Esophagus squamous epithelium (tissue), 5 donors: ENCODE data around the gene SLC22A5. TPM values are rescaled to one million over a fixed set of nuclear protein-coding genes. Genes with fewer than 3 reads are reported as not detected.

Experiments
- DNase-seq: peaks from one replicate; lab custom pipeline; 2025; lab: John Stamatoyannopoulos, UW
- H3K27ac ChIP-seq, 4 donors: fragments of 200-600 bp; sonication (generic); one replicate each; pipeline ENCODE4 v1.5.1; 2016 to 2019; ENCODE audit warnings: mild to moderate bottlenecking in 1 of 4
- H3K27me3 ChIP-seq, 4 donors: fragments of 200-600 bp; sonication (generic); 1 replicate in 3 of 4; 2 replicates in 1 of 4; pipeline versions ENCODE4 v1.5.1 to v1.6.0; 2017 to 2021; ENCODE audit warnings: antibody characterized with exemption in 1 of 4
- H3K36me3 ChIP-seq, 3 donors: fragments of 200-600 bp; sonication (generic); one replicate each; pipeline ENCODE4 v1.5.1; 2016 to 2019
- H3K4me1 ChIP-seq, 3 donors: fragments of 200-600 bp; sonication (generic); one replicate each; pipeline ENCODE4 v1.5.1; 2017 to 2019
- H3K4me3 ChIP-seq, 4 donors: fragments of 200-600 bp; sonication (generic); 1 replicate in 3 of 4; 2 replicates in 1 of 4; pipeline ENCODE4 v1.5.1; 2016 to 2019; ENCODE audit warnings: mild to moderate bottlenecking in 2 of 4, moderate library complexity in 1 of 4
- H3K9me3 ChIP-seq, 3 donors: fragments of 200-600 bp; sonication (generic); one replicate each; pipeline ENCODE4 v1.5.1; 2016 to 2019
- CTCF ChIP-seq, 6 experiments: fragments of 450-650 bp in 4 of 6; fragments of 200-600 bp in 2 of 6; sonication (generic) in 2 of 6; IDR thresholded peaks; one replicate each; pipeline ENCODE4 v1.5.1; 2016 to 2019; ENCODE audit warnings: antibody characterized with exemption in 6 of 6, mild to moderate bottlenecking in 4 of 6, moderate library complexity in 4 of 6
- POLR2A ChIP-seq, 4 donors: fragments of 450-650 bp; IDR thresholded peaks; one replicate each; pipeline ENCODE4 v1.6.1; 2017; ENCODE audit warnings: antibody characterized with exemption in 4 of 4, mild to moderate bottlenecking in 4 of 4, moderate library complexity in 3 of 4
- WGBS, 2 donors: methylation state at CpG; one replicate each; pipeline ENCODE4 v1.1.5; 2018; 5-methylcytosine and 5-hydroxymethylcytosine counted together
- intact Hi-C: fragments of 100-400 bp; cut with DNase I; formaldehyde crosslinking; loops from one replicate; pipeline ENCODE4 v1.15.0; 2022
- total RNA-seq, 4 donors: library from RNA; depleted of rRNA; stranded (reverse); fragments of >200 nt; gene quantifications; one replicate each; pipeline ENCODE4 v1.1.0, GENCODE V29; 2016
- donor health status: DM: yes; HTN: yes; CAD: no.

Gene SLC22A5
- total RNA-seq, 4 donors from 2014 or later = 7.4 to 15.8 (median 8.3) TPM

DNA sequence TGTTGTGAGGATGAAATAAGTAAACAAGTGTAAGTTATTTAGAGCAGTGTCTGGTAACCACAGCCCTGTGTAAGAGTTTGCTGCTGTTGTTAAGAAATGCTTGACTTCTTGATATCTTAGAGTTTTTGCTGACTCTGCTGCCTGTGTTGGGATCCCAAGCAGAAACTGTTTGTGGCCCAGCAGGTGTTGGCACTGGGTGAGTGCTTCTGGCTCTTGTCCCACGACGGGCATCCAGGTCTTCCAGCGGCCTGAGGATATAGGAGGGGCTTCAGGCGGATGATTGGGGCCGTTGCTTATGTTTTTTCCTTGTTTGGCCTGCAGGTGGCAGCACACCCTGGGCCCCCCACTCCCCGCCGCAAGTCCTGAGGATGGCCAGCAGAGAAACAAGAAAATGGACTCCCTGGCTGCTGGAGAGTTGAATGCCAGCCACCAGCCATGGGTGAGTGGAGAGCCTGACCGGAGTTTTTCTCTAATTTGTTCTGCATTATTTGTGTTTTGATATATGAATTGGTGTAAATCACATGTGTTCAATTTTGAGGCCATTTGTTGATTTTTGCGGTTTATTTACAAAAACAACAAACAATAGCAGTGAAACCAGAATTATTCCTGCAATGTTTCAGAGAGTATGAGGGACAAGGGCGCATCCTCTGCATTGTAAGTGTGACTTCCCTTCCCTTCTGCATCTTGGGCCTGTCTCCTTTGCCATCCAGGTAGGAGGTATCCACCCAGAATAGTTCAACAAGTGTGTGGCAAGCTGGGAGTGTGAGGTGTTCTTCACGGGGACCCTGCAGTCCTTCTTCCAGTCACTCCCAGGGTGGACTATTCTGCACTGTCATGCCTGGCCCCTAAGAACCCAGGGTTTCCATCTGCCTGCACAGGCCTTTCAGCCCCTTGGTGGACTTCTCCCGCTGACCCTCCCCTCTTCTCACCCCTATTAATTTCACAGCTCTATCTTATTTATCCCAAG, 50.3 kb downstream of the SLC22A5 start:
- H3K36me3 ChIP-seq = peaks cover 0 to 6% (median 0%) of the 10 kb centered on the region in 3 donors
- H3K9me3 ChIP-seq = no peaks in the 10 kb centered on the region
- no peak for DNase-seq
- H3K27me3 ChIP-seq = no peaks in the 10 kb centered on the region
- peaks cover 63 to 100% (median 88%) of the 10 kb centered on the region in 3 donors for H3K4me1 ChIP-seq
- WGBS, 2 donors = 20 to 35% methylated on average over 6 to 12 of the region's 12 CpGs
- H3K27ac ChIP-seq = peak overlapping the region; percentile 63 to 98 (median 75)
- no peak overlapping the region for H3K4me3 ChIP-seq
- intact Hi-C loops = no loop called here
- TF ChIP-seq POLR2A (IDR thresholded peaks at IDR 0.05) (no peak), CTCF (IDR thresholded peaks at IDR 0.05) (peak; percentile 70 to 90 (median 86))

DNA sequence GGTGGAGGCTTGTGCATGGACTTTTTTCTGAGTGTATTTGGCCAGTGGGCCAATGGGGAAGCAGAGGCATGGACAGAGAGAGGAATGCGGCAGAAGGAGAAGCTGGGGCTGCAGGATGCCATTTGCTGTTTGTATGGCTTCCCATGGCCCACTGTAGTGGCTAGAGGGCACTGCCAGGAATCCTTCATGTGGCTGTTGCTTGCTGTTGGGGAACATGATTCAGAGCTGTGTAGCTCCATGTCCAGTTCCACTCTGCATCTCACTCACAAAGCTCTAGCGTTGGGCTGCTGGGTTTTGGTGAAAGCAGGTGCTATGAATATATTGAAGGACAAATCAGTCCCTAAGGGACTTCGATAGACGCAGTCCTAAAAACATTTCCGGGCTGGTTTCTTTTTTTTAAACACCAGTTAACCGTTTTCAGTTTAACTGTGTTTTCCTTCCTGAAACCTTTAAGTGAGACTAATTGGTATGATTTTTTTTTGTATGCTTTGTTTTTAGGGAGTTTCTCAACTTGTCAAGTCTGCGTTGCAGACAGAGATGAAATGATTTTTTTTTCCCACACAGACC, 51.3 kb downstream of the SLC22A5 start:
- no peaks in the 10 kb centered on the region for H3K27me3 ChIP-seq
- intact Hi-C loops = no loop called here
- H3K4me1 ChIP-seq = peaks cover 70 to 100% (median 89%) of the 10 kb centered on the region in 3 donors
- H3K4me3 ChIP-seq = peak overlapping the region in 2 of 4 donors; percentile 3 to 6
- TF ChIP-seq POLR2A (IDR thresholded peaks at IDR 0.05) = peak in 1 of 4 donors; percentile 27
- no peak for TF ChIP-seq CTCF (IDR thresholded peaks at IDR 0.05)
- 22 to 25% methylated on average over 7 of the region's 7 CpGs for WGBS, 2 donors
- no peaks in the 10 kb centered on the region for H3K9me3 ChIP-seq
- no peak for DNase-seq
- peaks cover 0 to 6% (median 0%) of the 10 kb centered on the region in 3 donors for H3K36me3 ChIP-seq
- peak overlapping the region; percentile 63 to 98 (median 75) for H3K27ac ChIP-seq

DNA sequence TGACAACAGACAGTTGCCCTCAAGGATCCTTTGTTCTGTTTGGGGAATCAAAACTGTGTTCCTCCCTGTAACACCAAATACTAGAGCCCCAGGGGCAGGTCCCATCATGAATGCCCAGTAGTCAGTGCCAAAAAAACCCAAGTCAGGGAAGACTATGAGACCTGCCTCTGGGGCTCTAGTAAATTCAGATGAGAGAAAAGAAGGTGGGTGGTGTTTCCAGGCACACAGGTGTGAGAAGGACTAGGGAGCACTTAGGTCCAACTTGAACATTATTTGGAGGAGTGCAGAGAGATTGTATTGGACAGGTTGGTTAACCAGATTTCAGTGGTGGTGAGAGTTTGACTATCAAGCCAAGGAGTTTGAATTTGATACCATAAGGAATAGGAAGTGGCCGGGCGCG, 52.0 kb downstream of the SLC22A5 start:
- H3K9me3 ChIP-seq = no peaks in the 10 kb centered on the region
- H3K27me3 ChIP-seq = no peaks in the 10 kb centered on the region
- H3K36me3 ChIP-seq = peaks cover 0 to 6% (median 0%) of the 10 kb centered on the region in 3 donors
- H3K4me3 ChIP-seq = no peak overlapping the region
- WGBS, 2 donors = 80 to 82% methylated on average over 3 of the region's 3 CpGs
- intact Hi-C loops = no loop called here
- H3K27ac ChIP-seq = peak overlapping the region; percentile 59 to 98 (median 66)
- no peak for TF ChIP-seq POLR2A (IDR thresholded peaks at IDR 0.05)
- no peak for TF ChIP-seq CTCF (IDR thresholded peaks at IDR 0.05)
- DNase-seq = no peak
- peaks cover 77 to 100% (median 94%) of the 10 kb centered on the region in 3 donors for H3K4me1 ChIP-seq

- Histone ChIP-seq H3K4me1 (peaks cover 79 to 100% (median 94%) of the 10 kb centered on the region in 3 donors), H3K27ac (peak overlapping the region; percentile 54 to 75 (median 69)), H3K27me3 (no peaks in the 10 kb centered on the region), H3K9me3 (no peaks in the 10 kb centered on the region), H3K4me3 (no peak overlapping the region), H3K36me3 (peaks cover 0 to 6% (median 0%) of the 10 kb centered on the region in 3 donors)
- 16 to 44% methylated on average over 4 to 5 of the region's 5 CpGs for WGBS, 2 donors
- intact Hi-C loops = no loop called here
- no peak for DNase-seq
- TF ChIP-seq POLR2A (IDR thresholded peaks at IDR 0.05) (no peak), CTCF (IDR thresholded peaks at IDR 0.05) (no peak)
Observed at GRCh38 chr5:132422720-132423437, 53.4 kb downstream of the SLC22A5 start.
